ENCODE measurements around the gene ADAMTSL3.
"Not testable (repeated sequence)": the region's sequence is repeated elsewhere in the genome, so short reads cannot be mapped to it uniquely, and the experiment has no call there.

The ADAMTSL3 gene

DNA sequence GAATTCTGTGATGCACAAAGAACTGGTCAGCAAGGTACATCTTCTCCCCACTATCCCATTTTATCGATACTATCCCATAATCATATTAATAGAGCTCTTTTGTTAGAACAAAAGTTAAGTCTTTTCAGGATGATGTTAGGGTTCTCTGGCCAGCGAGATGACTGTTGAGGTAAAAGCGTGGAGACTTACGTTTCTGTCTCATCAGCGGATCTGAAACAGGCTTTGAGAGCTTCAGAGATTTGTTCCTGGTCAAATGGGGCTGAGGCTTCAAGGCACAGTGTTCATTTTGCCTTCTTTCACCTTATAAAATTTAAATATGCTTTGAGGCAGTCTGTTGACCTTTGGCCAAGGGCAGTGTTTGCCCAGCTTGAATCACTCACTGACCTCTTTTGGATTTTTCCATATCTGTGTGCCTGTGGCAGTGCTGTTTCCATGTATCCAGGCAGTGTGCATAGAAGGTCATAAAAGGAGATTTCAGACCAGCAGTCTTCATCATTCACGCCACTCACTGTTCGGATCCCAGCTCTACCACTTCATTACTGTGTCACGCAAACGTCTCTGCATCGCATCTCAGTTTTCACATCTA, 3.1 kb downstream of the ADAMTSL3 start:
- DNase-seq (ENCODE audit: low spot score), result no peak

DNA sequence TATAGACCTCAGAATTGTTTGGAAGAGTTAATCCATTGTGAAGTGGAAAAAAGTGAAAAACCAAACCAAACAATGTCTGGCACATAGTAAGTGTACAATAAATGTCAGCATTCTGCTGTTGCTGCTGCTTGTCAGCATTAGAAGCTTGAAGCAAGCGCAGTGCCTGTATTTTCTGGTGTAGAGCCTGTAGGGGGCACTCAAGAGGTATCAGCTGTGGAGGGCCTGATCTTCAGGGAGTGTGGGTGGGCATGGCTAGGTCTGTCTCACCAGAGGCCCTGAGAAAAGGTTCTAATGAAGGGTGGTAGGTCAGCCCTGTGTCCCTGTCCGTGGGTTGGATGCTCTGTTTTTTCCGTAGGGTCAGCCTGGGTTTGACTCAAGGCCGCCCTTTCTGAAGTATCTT, 3.6 kb downstream of the ADAMTSL3 start:
- DNase-seq (ENCODE audit: low spot score), result no peak

DNA sequence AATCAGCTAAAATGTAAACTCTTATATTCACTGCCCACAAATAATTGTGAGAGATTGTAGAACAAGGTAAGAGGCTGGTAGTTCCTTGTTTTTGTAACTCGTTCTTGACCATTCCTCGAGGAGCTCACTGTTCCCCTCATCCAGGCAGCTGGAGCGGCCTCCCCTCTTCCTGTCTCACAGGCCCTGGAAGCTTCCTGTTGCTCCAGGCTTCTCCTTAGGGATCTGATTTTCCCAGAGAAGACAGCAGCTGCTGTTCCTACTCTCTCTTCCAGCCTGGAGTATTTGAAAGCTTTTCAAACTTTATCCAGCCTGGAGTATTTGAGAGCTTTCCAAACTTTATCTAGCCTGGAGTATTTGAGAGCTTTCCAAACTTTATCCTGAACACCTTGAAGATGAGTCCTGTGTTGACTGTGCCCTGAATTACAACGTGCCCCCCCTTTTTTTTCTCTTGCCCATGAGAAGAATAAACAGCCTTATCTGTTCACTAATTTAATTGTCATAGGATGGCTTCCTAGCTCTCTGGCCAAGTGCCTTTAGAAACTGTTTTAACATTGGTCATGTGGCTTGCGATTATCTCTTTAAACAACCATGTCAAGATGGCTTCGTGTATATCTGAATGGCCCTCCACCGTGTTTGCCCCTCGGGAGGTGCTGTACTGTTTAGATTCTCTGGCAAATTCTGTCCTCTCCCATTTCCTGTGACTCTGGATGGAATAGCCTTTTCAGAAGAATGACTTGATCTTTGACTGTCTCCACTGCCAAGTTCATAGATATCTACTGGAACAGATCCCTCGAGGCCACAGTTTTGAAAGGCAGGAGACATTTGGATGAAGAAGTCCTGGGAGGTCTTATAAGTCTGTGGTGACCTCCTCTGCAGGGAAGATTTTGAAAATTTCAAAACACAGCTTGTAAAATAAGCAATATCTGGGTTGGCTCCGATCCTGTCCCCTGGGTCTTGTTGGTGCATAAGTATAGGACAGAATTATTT, 4.8 kb downstream of the ADAMTSL3 start:
- no peak for DNase-seq (ENCODE audit: low spot score)

DNA sequence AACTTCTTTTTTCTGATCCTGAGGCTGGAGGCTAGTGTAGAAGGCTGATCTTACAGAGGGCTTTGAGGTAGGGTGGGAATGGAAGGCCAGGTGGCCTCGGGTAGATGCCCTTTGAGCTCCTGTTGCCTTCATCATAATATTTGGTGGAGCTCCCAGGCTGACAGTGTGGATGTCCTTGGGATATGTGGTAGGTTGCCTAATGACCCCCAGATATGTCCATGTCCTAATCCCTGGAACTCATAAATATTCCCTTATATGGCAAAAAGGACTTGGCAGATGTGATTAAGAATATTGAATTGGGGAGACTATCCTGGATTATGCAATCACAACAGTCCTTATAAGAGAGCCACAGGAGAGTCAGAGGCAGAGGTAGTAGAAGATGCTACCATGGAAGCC, 5.5 kb downstream of the ADAMTSL3 start:
- DNase-seq (ENCODE audit: low spot score), result no peak

DNA sequence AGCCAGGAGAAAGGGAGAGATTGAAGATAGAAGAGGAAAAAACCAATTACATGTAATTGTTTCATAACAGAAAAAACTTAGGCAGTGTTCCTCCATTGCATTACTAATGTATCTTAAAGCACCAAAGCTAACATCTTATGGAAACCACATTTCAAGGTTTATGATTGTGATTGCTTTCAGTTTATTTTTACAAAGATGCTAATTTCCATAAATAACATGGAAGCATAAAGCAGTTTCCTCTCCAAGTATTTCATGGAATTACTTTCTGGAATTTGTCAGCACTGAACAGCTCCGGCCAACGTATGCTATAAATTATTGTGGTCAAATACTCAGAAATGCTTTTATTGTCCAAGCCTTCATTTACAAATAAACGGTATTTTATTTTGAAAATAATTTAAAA, 11.6 kb downstream of the ADAMTSL3 start:
- no peak for DNase-seq (ENCODE audit: low spot score)

DNA sequence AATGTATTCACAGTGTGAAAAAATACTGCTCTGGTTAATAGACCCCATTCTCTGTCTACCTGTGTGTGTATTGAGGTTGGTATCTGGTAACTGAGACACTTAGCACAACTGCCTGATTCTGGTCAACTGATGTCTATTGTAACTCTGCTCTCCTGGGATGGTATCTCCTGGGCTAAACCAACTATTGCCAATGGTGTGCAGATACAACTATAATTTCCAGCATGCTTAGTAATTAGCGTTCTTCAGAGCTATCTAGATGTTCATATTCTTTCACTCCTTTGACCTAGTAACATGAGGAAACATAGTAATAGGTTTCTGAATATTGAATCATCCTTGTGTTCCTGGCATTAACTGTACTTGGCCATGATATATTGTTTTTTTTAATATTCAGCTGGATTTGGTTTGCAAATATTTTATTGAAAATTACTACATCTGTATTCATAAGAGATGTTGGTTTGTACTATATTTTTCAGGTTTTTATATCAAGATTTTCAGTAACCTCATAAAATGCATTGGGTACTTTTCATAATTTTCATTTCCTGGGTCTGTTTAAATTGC, 16.8 kb downstream of the ADAMTSL3 start:
- DNase-seq (ENCODE audit: low spot score), result no peak

DNA sequence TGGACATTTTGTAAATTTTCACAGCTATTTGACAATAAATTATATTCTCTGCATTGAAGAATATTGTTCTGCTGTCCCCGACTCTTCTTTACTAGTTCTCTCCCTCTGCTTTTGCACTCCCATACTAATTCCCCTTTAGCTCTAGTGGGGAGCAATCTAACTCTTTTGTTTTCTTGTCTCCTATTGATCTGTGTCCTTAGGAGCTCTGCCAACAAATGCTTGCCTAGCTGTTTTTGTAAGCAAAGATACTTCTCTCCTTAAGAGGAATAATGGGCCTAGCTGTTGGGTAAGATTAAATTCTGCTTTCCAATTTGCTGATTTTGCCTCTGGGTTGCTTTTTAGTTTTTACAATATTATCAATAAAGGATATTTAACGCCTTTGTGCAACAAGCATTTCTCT, 17.7 kb downstream of the ADAMTSL3 start:
- no peak for DNase-seq (ENCODE audit: low spot score)

DNA sequence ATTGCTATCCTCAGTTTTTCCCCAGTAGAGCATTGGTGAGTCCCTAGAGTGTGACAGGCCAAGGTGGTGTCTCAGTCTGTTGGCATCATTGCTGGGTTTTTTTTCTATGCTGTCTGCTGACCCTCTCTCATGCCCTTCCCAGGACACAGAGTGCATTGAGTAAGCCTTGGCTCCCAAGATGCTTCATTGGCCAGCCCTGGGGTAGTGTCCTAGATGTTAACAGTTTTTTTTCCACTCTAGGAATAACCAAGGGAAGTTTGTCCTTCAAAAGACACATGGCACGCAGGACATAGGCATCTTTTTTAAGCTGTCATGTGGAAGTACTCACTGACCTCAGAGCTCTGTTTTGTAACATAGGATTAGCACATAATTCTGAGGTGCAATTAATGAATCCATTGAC, 19.5 kb downstream of the ADAMTSL3 start:
- no peak for DNase-seq (ENCODE audit: low spot score)

DNA sequence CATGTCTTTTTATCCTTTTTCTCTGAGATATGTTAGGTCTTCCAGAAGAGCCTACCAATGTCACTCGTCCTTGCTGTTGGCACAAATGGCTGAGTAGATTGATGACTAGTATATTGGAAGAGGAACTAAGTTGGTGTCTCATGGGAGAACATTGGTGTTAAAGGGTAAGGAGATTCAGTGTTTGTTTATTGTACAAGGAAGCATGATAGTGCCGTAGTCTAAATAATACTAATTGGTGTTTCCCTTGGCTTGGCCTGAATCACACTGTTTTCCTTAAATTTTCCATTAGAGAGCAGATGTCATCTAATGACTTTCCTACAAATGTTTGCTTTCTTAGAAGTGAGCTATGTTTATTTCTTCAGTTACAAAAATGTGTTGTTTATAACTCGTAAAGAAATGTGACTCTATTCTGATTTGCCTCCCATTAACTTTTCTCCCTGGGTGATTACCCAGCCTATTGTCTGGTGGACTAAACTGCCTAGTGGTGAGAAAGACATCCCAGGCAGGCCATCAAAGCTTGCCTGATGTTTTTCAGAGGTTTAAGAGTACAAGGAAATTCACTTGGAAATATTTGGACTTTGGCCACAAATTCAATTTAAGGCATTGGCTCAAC, 28.7 kb downstream of the ADAMTSL3 start:
- no peak for DNase-seq (ENCODE audit: low spot score)

DNA sequence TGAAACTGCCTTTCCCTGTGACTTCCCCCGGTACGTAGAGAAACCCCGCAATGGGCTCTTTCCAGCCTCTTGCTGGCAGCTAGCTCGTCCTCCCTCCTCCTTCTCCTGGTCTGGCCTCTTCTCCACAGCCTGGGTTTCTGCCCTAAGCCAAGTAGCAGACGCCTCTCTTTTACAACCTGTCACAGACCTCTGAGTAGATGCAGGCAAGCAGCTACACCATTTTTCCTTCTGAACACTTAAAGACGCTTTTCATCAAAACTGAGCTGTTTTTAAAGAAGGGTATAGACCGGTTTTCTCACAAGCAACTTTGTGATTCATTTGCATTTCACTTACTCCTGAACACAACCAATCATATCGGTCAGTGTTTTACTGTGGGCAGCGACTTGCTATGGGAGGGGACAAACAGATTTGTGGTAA, 32.0 kb downstream of the ADAMTSL3 start:
- no peak for DNase-seq (ENCODE audit: low spot score)

DNA sequence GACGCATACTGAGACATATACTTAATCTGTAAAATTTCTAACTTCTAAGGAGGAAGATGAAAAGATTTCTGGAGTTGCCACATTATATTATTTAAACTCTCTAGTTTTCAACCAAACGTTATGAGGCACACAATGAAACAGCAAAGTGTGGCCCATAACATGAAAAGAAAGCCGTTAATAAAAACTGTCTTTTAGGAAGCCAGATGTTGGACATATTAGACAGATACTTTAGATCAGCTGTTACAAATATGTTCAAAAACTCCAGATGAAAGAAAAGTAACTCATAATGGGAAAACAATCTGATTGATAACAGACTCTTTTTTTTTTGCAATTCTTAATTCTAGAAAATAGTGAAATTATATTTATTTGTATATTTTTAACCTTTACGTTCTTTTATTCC, 34.3 kb downstream of the ADAMTSL3 start:
- no peak for DNase-seq (ENCODE audit: low spot score)

DNA sequence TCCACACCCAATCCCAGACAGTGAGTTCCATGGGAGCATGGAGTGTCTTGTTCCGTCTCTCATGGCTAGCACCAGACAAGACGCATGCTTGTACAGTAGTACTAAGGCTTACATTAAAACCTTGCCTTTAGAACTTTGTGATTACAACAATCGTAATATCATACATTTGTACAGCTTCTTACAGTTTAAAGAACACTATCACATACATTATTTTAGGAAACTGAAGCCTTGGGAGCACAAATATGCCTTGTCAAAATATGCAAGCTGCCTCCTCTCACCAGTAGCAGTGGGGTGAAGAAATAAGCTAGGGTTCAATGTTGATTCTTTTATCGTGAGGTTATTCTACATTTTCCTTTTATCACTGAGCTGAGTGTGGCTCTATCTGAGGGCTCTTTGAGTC, 36.8 kb downstream of the ADAMTSL3 start:
- no peak for DNase-seq (ENCODE audit: low spot score)

DNA sequence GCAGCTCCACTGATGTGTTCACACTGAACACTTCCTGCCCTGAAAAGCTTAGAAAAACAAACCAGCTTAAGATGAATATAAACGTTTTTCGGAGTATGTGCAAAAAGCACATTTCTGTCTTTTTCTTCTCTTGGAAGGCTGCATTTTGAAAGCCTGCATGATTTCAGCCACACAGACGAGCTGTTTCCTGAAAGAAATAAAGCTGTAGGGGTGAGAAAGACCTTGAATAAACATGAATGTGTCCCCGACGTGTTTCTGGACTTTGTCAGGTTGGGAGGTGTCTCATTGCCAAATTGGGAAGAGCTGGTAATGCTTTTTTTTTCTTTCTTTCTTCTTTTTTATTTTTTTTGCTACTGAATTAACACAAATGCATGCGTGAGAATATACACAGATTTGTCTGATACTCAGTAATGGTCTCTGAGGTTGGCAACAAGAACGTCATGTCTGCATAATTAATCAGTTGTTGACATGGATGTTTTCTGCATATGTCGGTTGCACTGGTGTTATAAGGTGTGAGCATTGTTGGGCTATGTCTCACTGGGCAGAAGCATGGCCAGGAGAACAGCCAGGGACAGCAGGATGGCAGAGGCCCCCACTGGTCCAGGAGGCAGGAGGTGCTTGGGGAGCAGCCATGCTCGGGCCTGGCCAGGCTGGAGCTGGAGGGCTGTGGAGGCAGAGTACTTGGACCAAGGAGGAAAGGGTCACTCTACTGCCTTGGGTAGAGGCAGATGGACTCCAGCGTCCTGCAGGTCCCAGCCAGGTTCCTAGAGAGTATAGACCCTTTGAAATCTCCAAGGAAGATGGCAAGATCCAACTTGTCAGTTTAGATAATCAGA, 39.0 kb downstream of the ADAMTSL3 start:
- no peak for DNase-seq (ENCODE audit: low spot score)

DNA sequence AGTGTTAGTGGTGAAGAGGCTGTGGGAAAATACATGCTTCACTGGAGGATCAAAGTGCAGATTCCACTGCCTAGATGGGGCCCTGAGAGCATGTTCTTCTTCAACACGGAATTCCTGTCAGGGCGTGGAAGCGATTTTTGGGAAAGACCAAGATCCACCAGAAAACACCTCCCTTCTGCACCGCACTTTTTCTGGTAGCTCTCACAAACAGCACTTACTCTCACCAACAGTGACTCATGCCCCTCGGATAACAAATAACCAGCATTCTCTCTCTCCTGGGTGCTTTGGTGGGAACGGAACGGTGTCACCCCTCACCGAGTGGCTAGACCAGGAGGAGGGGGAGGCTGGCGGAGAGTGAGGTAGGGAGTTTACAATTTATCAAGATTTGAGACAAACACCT, 40.1 kb downstream of the ADAMTSL3 start:
- peak; percentile 21 for DNase-seq (ENCODE audit: low spot score)

DNA sequence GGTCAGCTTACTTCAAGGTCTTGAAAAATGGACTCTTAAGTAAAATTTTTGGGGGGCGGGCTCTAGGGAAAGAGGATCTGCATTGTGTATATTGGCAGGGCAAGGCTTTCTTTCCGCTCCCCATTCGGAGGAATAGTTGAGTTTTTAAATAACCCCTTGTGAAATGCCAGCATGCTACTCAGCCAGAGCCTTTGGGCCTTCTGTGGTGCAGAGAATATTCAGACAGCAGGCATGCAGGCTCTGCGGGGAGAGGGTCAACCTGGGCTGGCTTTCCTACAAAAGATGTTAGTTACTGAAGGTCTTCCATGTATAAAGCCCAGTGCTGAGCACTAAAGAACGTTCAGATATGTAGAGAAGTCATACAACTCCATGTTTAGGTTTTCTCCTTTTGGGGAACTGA, 40.6 kb downstream of the ADAMTSL3 start:
- DNase-seq (ENCODE audit: low spot score), result no peak

DNA sequence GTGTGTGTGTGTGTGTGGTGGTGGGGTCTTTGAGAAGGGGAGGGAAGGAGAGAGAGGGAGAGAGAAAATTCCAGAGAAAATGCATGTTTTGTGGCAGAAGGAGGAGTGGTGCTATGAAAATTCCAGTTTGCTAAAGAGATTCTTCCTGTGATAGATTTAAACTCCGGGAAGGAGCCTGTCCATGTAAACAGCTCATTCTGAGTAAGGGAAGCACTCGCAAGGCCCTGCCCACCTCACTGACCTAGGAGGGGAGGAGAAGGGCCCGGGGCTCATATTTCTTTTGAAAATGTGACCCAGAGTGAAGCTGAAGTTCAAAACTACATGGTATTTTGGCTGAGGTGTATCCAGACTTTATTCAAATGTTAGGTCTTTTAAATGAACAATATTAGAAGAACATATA, 41.3 kb downstream of the ADAMTSL3 start:
- no peak for DNase-seq (ENCODE audit: low spot score)

DNA sequence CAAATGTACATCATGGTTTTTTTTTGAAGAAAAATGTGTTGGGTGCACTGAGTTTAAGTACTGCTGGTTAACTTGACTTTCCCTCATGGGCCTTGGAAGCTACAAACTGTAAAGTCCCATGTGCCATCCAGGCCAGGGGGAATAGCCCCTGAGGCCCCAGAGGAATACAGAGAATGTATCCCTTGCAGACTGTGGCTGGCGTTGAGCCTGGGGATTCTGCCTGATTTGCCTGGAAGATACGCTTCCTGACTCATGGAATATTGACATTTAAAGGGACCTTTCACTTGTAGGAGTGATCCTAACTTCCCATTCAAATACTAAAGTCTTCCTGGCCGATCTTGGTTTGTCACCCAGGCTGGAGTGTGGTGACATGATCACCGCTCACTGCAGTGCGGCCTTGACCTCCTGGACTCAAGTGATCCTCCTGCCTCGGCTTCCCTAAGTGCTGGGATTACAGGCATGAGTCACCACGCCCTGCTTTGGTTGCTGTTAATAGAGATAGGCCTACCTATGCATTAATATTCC, 42.0 kb downstream of the ADAMTSL3 start:
- no peak for DNase-seq (ENCODE audit: low spot score)

DNA sequence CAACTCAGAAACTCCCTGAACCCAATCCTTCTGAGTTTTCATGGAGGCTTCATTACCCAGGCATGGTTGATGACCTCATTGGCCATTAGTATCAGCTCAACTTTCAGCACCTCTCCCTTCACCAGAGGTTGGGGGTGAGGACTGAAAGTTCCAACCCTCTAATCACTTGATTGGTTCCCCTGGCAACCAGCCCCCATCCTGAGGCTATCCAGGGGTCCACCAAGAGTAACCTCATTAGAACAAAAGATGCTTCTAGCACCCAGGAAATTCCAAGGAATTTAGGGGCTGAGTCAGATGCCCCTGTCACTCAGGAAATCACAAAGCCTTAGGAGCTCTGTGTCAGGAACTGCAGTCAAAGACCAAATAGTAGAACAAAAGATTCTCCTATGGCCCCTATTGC, 43.8 kb downstream of the ADAMTSL3 start:
- DNase-seq (ENCODE audit: low spot score), result no peak

DNA sequence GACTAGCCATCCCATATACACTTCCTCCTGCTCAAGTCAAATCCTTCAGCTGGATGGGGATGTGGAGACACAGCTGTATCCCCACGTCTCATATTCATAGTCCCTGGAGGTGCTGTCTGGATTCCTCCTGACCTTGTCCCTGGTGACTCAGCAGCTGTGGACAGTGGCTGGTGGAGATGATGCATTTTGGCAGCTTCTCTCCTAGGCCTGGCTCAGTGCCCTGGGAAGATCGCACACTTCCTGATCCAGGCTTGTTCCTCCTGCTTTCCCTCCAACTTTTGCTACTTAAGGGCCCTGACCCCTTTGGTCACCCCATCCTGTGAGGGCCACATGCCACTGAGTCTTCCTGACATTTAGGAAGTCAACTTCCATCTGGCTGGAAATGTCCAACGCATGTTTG, 44.4 kb downstream of the ADAMTSL3 start:
- peak; percentile 39 for DNase-seq (ENCODE audit: low spot score)

DNA sequence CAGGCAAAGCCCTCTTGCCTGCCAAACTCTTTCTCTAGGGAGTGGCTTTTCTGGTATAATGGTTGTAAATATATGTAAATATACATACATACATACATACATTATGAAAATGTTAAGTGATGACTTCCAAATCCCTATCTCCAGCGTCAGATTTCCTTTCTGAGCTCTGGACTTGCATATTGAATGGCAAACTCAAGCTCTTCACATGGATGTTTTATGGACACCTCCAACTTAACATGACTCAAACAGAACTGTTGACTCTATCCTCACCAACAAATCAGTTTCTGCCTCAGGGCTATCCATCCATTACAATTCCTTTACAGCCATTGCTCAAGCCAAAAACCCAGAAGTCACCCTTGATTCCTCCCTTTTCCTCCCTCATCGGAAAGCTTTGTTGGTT, 45.1 kb downstream of the ADAMTSL3 start:
- no peak for DNase-seq (ENCODE audit: low spot score)

DNA sequence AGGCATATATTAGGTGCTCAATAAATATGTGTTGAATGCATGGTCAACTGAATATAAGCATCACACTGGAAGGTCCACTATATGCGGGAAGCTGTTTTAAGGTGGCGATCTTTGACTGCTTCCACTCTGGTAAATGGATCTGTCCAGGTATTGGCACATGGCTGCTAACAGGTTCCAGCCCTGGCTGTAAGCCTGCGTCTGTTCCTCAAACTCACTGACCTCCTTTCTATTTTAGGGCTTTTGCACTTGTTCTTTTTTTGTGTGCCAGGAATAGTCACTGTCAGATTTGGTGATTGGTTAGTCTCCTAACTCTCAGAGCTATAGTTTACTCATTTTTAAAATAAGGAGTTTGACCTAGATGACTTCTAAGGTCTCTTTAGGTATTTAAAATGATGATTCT, 46.2 kb downstream of the ADAMTSL3 start:
- no peak for DNase-seq (ENCODE audit: low spot score)

DNA sequence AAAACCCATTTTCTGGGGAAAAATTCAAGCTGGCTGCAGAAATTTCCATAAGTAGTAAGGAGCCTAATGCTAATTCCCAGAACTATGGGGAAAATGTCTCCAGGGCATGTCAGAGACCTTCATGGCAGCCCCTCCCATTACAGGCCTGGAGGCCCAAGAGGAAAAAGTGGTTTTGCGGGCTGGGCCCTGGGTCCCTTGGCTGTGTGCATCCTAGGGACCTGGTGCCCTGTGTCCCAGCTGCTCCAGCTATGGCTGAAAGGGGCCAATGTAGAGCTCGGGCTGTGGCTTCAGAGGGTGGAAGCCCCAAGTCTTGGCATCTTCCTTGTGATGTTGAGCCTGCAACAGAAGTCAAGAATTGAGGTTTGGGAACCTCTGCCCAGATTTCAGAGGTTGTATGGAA, 48.4 kb downstream of the ADAMTSL3 start:
- not testable (repeated sequence) for DNase-seq (ENCODE audit: low spot score)
